IMR-90 (cell line): Measurements from ENCODE around the gene SCYL2. TPM values are rescaled to one million over a fixed set of nuclear protein-coding genes. Genes with fewer than 3 reads are reported as not detected.

Source experiments
- ATAC-seq: fragments of 200-7000 bp; cut with Tn5 transposase; 2 replicates; pipeline ENCODE4 v1.9.1; 2020; ENCODE audit warnings: low read depth, mild to moderate bottlenecking, moderate library complexity
- BruUV-seq: library from RNA; stranded (reverse); fragments of 400-500 nt; replicated peaks from 2 replicates; lab custom pipeline; 2021; lab: Mats Ljungman, UMichigan
- CTCF ChIA-PET: fragments of 300-600 bp; formaldehyde crosslinking; extraction: SDS; loops from one replicate; lab custom pipeline; 2021; ENCODE audit warnings: antibody characterized with exemption; lab: Yijun Ruan, JAX
- POLR2A ChIA-PET: fragments of 300-600 bp; sonication (Branson Sonifier 250); formaldehyde crosslinking; loops from one replicate; lab custom pipeline; 2022; ENCODE audit warnings: antibody characterized with exemption; ENCODE audit not compliant: unreplicated experiment; lab: Charles Lee
- DNase-seq: peaks from one replicate; pipeline ENCODE4 v3.0.0; 2013
- H2AFZ ChIP-seq: replicated peaks from 2 replicates; pipeline ENCODE3; 2013; ENCODE audit warnings: low read length, mild to moderate bottlenecking; ENCODE audit not compliant: poor library complexity
- H2AK5ac ChIP-seq: 2 replicates; pipeline ENCODE4 v1.6.1; 2013; ENCODE audit warnings: low read depth, low read length, inconsistent platforms
- H2AK9ac ChIP-seq: replicated peaks from 2 replicates; pipeline ENCODE3; 2013; ENCODE audit warnings: mild to moderate bottlenecking, low read depth, low read length, moderate library complexity; ENCODE audit not compliant: poor library complexity
- H2BK120ac ChIP-seq: 2 replicates; pipeline ENCODE4 v1.6.1; 2013; ENCODE audit warnings: low read depth, low read length, inconsistent platforms
- H2BK15ac ChIP-seq: 3 replicates; pipeline ENCODE4 v1.6.1; 2013; ENCODE audit warnings: low read depth, low read length, inconsistent platforms
- H2BK20ac ChIP-seq: 2 replicates; pipeline ENCODE4 v1.6.1; 2013; ENCODE audit warnings: low read depth, mild to moderate bottlenecking, inconsistent platforms, low read length, moderate library complexity
- H2BK5ac ChIP-seq: 2 replicates; pipeline ENCODE4 v1.6.1; 2013; ENCODE audit warnings: mild to moderate bottlenecking, low read depth, low read length, inconsistent platforms; ENCODE audit not compliant: poor library complexity, severe bottlenecking
- H3K14ac ChIP-seq: replicated peaks from 2 replicates; pipeline ENCODE4 v1.6.1; 2013; ENCODE audit warnings: low read depth, low read length, inconsistent platforms
- H3K18ac ChIP-seq: 2 replicates; pipeline ENCODE4 v1.6.1; 2013; ENCODE audit warnings: low read depth, low read length, control low read depth
- H3K23ac ChIP-seq: 2 replicates; pipeline ENCODE4 v1.6.1; 2013; ENCODE audit warnings: low read depth, low read length, inconsistent platforms
- H3K27ac ChIP-seq: 2 replicates; pipeline ENCODE4 v1.5.1; 2013; ENCODE audit warnings: mild to moderate bottlenecking, control low read depth, low read length; ENCODE audit not compliant: insufficient read depth
- H3K27me3 ChIP-seq: 2 replicates; pipeline ENCODE4 v1.6.1; 2013; ENCODE audit warnings: low read length; ENCODE audit not compliant: control insufficient read depth, insufficient read depth
- H3K36me3 ChIP-seq: 2 replicates; pipeline ENCODE4 v1.6.1; 2013; ENCODE audit warnings: low read length, mixed read lengths; ENCODE audit not compliant: control insufficient read depth, insufficient read depth
- H3K4ac ChIP-seq: 2 replicates; pipeline ENCODE4 v1.6.1; 2013; ENCODE audit warnings: low read depth, low read length, inconsistent platforms
- H3K4me1 ChIP-seq: 2 replicates; pipeline ENCODE4 v1.6.1; 2013; ENCODE audit warnings: low read length, mixed read lengths; ENCODE audit not compliant: control insufficient read depth, insufficient read depth
- H3K4me2 ChIP-seq: 2 replicates; pipeline ENCODE4 v1.6.1; 2013; ENCODE audit warnings: low read depth, mild to moderate bottlenecking, control low read depth, low read length, moderate library complexity
- H3K4me3 ChIP-seq: 2 replicates; pipeline ENCODE4 v1.5.1; 2013; ENCODE audit warnings: low read depth, mild to moderate bottlenecking, control low read depth, low read length, moderate library complexity; ENCODE audit not compliant: insufficient read depth
- H3K56ac ChIP-seq: 2 replicates; pipeline ENCODE4 v1.6.1; 2013; ENCODE audit warnings: low read length, inconsistent platforms; ENCODE audit not compliant: insufficient read depth; ENCODE audit errors: extremely low read depth
- H3K79me1 ChIP-seq, 2 experiments: 2 replicates each; pipeline ENCODE4 v1.6.1; 2013; ENCODE audit warnings: low read length in 2 of 2, inconsistent platforms in 1 of 2, low read depth in 1 of 2
- H3K9ac ChIP-seq: 2 replicates; pipeline ENCODE4 v1.6.1; 2013; ENCODE audit warnings: low read depth, low read length, control low read depth
- H3K9me1 ChIP-seq: 2 replicates; pipeline ENCODE4 v1.6.1; 2013; ENCODE audit warnings: low read length, inconsistent platforms; ENCODE audit not compliant: insufficient read depth
- H3K9me3 ChIP-seq: 2 replicates; pipeline ENCODE4 v1.6.1; 2013; ENCODE audit warnings: low read length; ENCODE audit not compliant: control insufficient read depth, insufficient read depth
- H4K20me1 ChIP-seq: 2 replicates; pipeline ENCODE4 v1.6.1; 2013; ENCODE audit warnings: low read length, inconsistent platforms; ENCODE audit not compliant: insufficient read depth
- H4K5ac ChIP-seq: 2 replicates; pipeline ENCODE4 v1.6.1; 2013; ENCODE audit warnings: mild to moderate bottlenecking, low read depth, low read length, control low read depth
- H4K8ac ChIP-seq, 2 experiments: 2 replicates each; pipeline ENCODE4 v1.6.1; 2013; ENCODE audit warnings: low read depth in 2 of 2, low read length in 2 of 2, control low read depth in 1 of 2, inconsistent platforms in 1 of 2
- H4K91ac ChIP-seq: 2 replicates; pipeline ENCODE4 v1.6.1; 2013; ENCODE audit warnings: low read depth, low read length, inconsistent platforms; ENCODE audit not compliant: insufficient read depth
- CEBPB ChIP-seq: IDR thresholded peaks from 2 replicates; pipeline ENCODE4 v1.6.1; 2012; ENCODE audit warnings: low read depth, low read length, improper control_type of control experiment
- FOS ChIP-seq: fragments of 150-350 bp; IDR thresholded peaks from 2 replicates; pipeline ENCODE4 v1.6.1; 2016; ENCODE audit warnings: low read depth, low read length
- dilution Hi-C: fragments of 300-500 bp; cut with HindIII; formaldehyde crosslinking; loops from one replicate; pipeline ENCODE4 v1.14.3; 2018; ENCODE audit warnings: low sequenced_read_pairs; ENCODE audit not compliant: unreplicated experiment
- in situ Hi-C: fragments of 300-500 bp; cut with MboI; formaldehyde crosslinking; loops from 3 replicates; pipeline ENCODE4 v1.14.3; 2019; ENCODE audit warnings: low sequenced_read_pairs, inconsistent platforms, mixed read lengths
- intact Hi-C: fragments of 100-400 bp; cut with micrococcal nuclease; formaldehyde crosslinking; loops from 2 replicates; pipeline ENCODE4 v1.10.0; 2022
- polyA plus RNA-seq, 3 experiments: library from polyadenylated mRNA; depleted of rRNA; stranded (reverse); fragments of >200 nt; gene quantifications; 2 replicates each; pipeline ENCODE4 v1.2.3, GENCODE V29; 2012; ENCODE audit warnings: low replicate concordance in 1 of 3
- total RNA-seq: library from RNA; depleted of rRNA; stranded (reverse); fragments of >200 nt; gene quantifications from 2 replicates; pipeline ENCODE4 v1.2.3, GENCODE V29; 2012

Gene SCYL2
- total and polyA plus RNA-seq, 2 of the 4 experiments (the other 2 are of a cell fraction) = 15.3 to 52.0 TPM

DNA sequence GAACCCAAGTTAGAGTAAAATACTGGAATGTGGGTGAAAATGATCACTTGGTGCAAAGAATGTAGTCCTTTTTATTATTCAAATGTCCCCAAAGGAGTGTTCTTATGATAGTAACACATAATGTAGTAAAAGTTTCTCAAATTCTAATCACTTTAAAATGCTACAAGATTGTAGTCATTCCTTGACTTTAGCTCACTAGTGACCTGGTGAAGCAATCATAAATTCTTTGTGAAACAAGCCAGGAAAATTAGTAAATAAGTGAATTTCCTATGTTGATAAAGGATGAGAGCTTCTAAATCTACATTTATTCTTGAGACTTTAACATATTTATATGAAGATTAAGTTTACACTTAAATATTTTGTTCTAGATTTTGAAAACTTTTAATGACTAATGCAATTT, 59.2 kb downstream of the SCYL2 start:
- Histone ChIP-seq H2BK5ac (peak overlapping the region; percentile 72), H3K4me2 (no peak overlapping the region), H3K4me3 (no peak overlapping the region), H3K9ac (no peak overlapping the region), H3K23ac (no peak overlapping the region), H3K56ac (no peak overlapping the region), H2BK120ac (no peak overlapping the region), H3K9me3 (no peaks in the 10 kb centered on the region), H4K8ac (no peak overlapping the region), H3K4ac (no peak overlapping the region), H3K4me1 (peaks cover 8% of the 10 kb centered on the region), H3K27me3 (no peaks in the 10 kb centered on the region), H3K9me1 (0 out of 2 replicates have a peak, but pooled peaks cover 7% of the 10 kb centered on the region), H3K79me1 (peaks cover 0 to 3% of the 10 kb centered on the region in 2 experiments; a peak in 1 of 4 replicates), H4K5ac (no peak overlapping the region), H2AK9ac (no peak overlapping the region), H3K36me3 (peaks cover 19% of the 10 kb centered on the region), H2BK20ac (no peak overlapping the region), H2AK5ac (no peak overlapping the region), H3K27ac (no peak overlapping the region), H3K18ac (no peak overlapping the region), H2AFZ (no peak overlapping the region), H3K14ac (no peak overlapping the region), H2BK15ac (no peak overlapping the region), H4K91ac (no peak overlapping the region), H4K20me1 (no peaks in the 10 kb centered on the region)
- TF ChIP-seq CEBPB (peak; percentile 65; the same call in 1 of the 2 replicates), FOS (no peak)
- dilution Hi-C loops (no loop called here), intact Hi-C loops (loop anchor here (5.0 to 10.0 kb wide), 2 partner anchors 59 to 271 kb away; partner anchors contain the start of genes DEPDC4 and SCYL2), in situ Hi-C loops (no loop called here)
- DNase-seq (peak; percentile 11), ATAC-seq (0 out of 2 replicates have a peak, but pooled peaks have one; percentile 25)
- CTCF ChIA-PET = no interaction called here
- POLR2A ChIA-PET = interaction anchor here (0.6 kb wide), 1 partner anchor 1529 kb away, joined by 3 read pairs; no protein-coding TSS in a partner anchor
- BruUV-seq = no TSS peak
